HG03439 (cell line): ENCODE results near the gene NYNRIN.
"Not testable (repeated sequence)": the region's sequence is repeated elsewhere in the genome, so short reads cannot be mapped to it uniquely, and the experiment has no call there.

Experiments used
- ATAC-seq: cut with Tn5 transposase; IDR thresholded peaks from one replicate; pipeline ENCODE4 v1.9.1; 2021; ENCODE audit warnings: mild to moderate bottlenecking, moderate library complexity; ENCODE audit not compliant: unreplicated experiment

The NYNRIN gene

GRCh38 chr14:24398653-24399446 lies at the start of gene NYNRIN:
Gene NYNRIN (plus strand): TSS chr14:24399003. CDS start chr14:24399247, 244 bp downstream.
- ATAC-seq: no peak

- no peak for ATAC-seq
Measured at GRCh38 chr14:24349742-24350141, 49.1 kb upstream of the NYNRIN start.

- no peak for ATAC-seq
Measured at GRCh38 chr14:24351517-24351916, 47.3 kb upstream of the NYNRIN start.

- ATAC-seq: no peak
Measured at GRCh38 chr14:24353559-24354481, 45.0 kb upstream of the NYNRIN start.

- ATAC-seq: not testable (repeated sequence)
Measured at GRCh38 chr14:24354482-24354825, 44.3 kb upstream of the NYNRIN start.

- no peak for ATAC-seq
Measured at GRCh38 chr14:24355009-24355408, 43.8 kb upstream of the NYNRIN start.

GRCh38 chr14:24356208-24356607 lies 42.6 kb upstream of the NYNRIN start:
- no peak for ATAC-seq

GRCh38 chr14:24360281-24360680 lies 38.5 kb upstream of the NYNRIN start:
- ATAC-seq: no peak

GRCh38 chr14:24361326-24361725 lies 37.5 kb upstream of the NYNRIN start:
- ATAC-seq: no peak

- ATAC-seq: no peak
Measured at GRCh38 chr14:24362241-24362960, 36.4 kb upstream of the NYNRIN start.

- ATAC-seq: no peak
Measured at GRCh38 chr14:24363401-24363800, 35.4 kb upstream of the NYNRIN start.

- no peak for ATAC-seq
Measured at GRCh38 chr14:24364841-24365240, 34.0 kb upstream of the NYNRIN start.

GRCh38 chr14:24365600-24366412 lies 33.0 kb upstream of the NYNRIN start:
- ATAC-seq: peak; percentile 45

- no peak for ATAC-seq
Measured at GRCh38 chr14:24366413-24366720, 32.4 kb upstream of the NYNRIN start.

- ATAC-seq: peak; percentile 59
Measured at GRCh38 chr14:24366721-24367513, 31.9 kb upstream of the NYNRIN start.

- ATAC-seq: peak; percentile 3
Measured at GRCh38 chr14:24367514-24368211, 31.1 kb upstream of the NYNRIN start, which contains the start of gene NFATC4. Gene NFATC4 (plus strand): TSS chr14:24368184. CDS start chr14:24368341, 157 bp downstream.

- no peak for ATAC-seq
Measured at GRCh38 chr14:24368212-24368561, 30.6 kb upstream of the NYNRIN start.

- ATAC-seq: no peak
Measured at GRCh38 chr14:24368562-24369252, 30.1 kb upstream of the NYNRIN start.

- ATAC-seq: no peak
Measured at GRCh38 chr14:24369463-24369862, 29.3 kb upstream of the NYNRIN start.
